Neural crest cell (in vitro differentiated cells): ENCODE data around the gene POU2AF2. TPM values are rescaled to one million over a fixed set of nuclear protein-coding genes. Genes with fewer than 3 reads are reported as not detected.
"Not testable (repeated sequence)": the region's sequence is repeated elsewhere in the genome, so short reads cannot be mapped to it uniquely, and the experiment has no call there.

Experiments used
- DNase-seq: peaks from one replicate; pipeline ENCODE4 v3.0.0; 2021; ENCODE audit warnings: low read depth, mixed read lengths, low spot score
- H3K27ac Mint-ChIP-seq: one replicate; pipeline ENCODE4 v1.8.0; 2021; ENCODE audit warnings: mild to moderate bottlenecking, mixed read lengths; ENCODE audit not compliant: unreplicated experiment
- H3K27me3 Mint-ChIP-seq: 2 replicates; pipeline ENCODE4 v1.8.0; 2021; ENCODE audit warnings: low read depth, mild to moderate bottlenecking, mixed read lengths
- H3K36me3 Mint-ChIP-seq: 2 replicates; pipeline ENCODE4 v1.8.0; 2021; ENCODE audit warnings: low read depth, mild to moderate bottlenecking, mixed read lengths
- H3K4me1 Mint-ChIP-seq: 2 replicates; pipeline ENCODE4 v1.8.0; 2021; ENCODE audit warnings: mixed read lengths
- H3K4me3 Mint-ChIP-seq: one replicate; pipeline ENCODE4 v1.8.0; 2021; ENCODE audit warnings: mild to moderate bottlenecking, mixed read lengths
- H3K9me3 Mint-ChIP-seq: 2 replicates; pipeline ENCODE4 v1.8.0; 2021; ENCODE audit warnings: mixed read lengths
- CTCF ChIP-seq: fragments of 200-600 bp; sonication (generic); conservative IDR thresholded peaks from 2 replicates; pipeline ENCODE4 v1.5.0; 2021; ENCODE audit warnings: antibody characterized with exemption, mild to moderate bottlenecking
- total RNA-seq: library from RNA; stranded (reverse); gene quantifications from 2 replicates; pipeline ENCODE4 v1.2.1, GENCODE V29; 2021

The POU2AF2 gene
- total RNA-seq, 1 donor from 2014 or later, result not detected

DNA sequence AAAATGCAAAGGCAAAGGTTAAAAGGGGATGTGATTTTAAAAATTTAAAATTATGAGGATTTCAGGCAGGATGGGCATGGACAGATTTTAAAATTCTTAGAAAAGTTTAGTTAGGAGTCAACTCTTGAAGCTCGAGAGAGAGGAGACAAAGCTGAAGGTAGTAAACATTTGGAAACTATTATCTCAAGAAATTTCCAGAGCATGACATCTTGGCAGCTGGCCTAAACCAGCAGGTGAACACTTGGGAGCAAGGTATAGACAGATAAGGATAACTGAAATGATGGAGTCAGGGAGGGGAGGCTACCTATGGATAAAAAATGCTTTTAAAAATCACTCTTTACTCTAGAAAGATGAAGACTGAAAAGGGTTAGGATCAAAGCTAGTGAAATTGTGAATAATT is 66.6 kb downstream of the POU2AF2 start:
- Mint-ChIP-seq H3K9me3 (peaks cover 10% of the 10 kb centered on the region), H3K36me3 (no peaks in the 10 kb centered on the region), H3K27me3 (peaks cover 27% of the 10 kb centered on the region), H3K4me1 (no peaks in the 10 kb centered on the region), H3K4me3 (no peak overlapping the region), H3K27ac (no peak overlapping the region)
- TF ChIP-seq CTCF, result no peak
- DNase-seq, result no peak

GRCh38 chr11:111319296-111319695 is 73.8 kb downstream of the POU2AF2 start:
- H3K36me3 Mint-ChIP-seq, result no peaks in the 10 kb centered on the region
- no peak overlapping the region for H3K27ac Mint-ChIP-seq
- TF ChIP-seq CTCF, result no peak

DNA sequence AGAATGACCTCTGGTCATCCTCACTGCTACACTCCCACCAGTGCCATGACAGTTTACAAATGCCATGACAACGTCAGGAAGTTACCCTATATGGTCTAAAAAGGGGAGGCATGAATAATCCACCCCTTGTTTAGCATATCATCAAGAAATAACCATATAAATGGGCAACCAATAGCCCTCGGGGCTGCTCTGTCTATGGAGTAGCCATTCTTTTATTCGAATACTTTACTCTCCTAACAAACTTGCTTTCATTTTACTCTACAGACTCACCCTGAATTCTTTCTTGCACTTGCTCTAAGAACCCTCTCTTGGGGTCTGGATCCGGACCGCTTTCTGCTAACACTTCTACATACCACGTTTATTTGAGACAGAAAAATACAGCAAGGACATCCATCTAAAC is 74.7 kb downstream of the POU2AF2 start:
- not testable (repeated sequence) for H3K4me1 Mint-ChIP-seq, H3K27ac Mint-ChIP-seq, H3K9me3 Mint-ChIP-seq, H3K36me3 Mint-ChIP-seq, H3K4me3 Mint-ChIP-seq, DNase-seq
- H3K27me3 Mint-ChIP-seq, result peaks cover 12% of the 10 kb centered on the region

More at GRCh38 chr11:111319296-111319695, 73.8 kb downstream of the POU2AF2 start:
- H3K9me3 Mint-ChIP-seq, result peaks cover 10% of the 10 kb centered on the region
- no peak overlapping the region for H3K4me3 Mint-ChIP-seq
- H3K4me1 Mint-ChIP-seq, result no peaks in the 10 kb centered on the region
- H3K27me3 Mint-ChIP-seq, result peaks cover 16% of the 10 kb centered on the region
- DNase-seq, result no peak

DNA sequence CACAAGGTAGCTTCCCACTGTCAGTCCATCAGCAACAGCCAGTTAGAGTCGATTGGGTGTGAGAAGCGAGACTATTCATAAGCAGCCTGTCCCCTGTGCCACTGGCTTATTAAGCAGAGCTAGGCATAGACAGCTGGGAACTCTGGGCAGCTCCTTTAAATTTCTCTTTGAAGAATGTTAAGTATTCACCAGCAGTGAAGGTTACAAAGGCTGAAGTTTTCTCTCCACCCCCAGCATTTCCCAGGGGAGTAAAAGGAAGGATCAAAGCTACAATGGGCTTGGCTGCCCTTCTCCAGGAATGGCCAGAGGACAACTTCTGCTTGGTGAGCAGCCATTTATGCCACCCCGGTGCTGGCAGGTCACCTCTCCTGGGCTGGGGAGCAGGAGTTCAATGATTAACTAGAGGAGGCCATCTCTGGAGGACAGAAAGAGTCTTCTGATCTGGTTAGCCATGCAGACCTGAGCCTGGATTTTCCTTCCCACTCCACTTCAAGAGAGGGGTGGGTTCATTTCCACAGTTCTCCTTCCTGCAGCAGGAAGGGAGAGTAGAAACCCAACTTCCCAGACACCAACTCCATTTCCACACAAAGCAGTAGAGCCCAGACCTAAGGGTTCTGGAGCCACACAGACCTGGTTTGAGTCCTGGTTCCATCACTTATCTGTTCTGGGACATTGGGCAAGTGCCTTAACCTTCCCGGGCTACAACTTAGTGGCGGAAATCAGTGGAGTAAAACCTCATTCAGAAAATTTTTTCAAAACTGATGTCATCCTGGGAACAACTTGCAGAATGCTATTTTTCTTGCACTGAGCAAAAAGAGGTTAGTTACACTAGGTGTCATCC is 75.4 kb downstream of the POU2AF2 start:
- TF ChIP-seq CTCF, result no peak
- H3K27me3 Mint-ChIP-seq, result peaks cover 4% of the 10 kb centered on the region
- peaks cover 8% of the 10 kb centered on the region for H3K9me3 Mint-ChIP-seq
- H3K27ac Mint-ChIP-seq, result no peak overlapping the region
- no peaks in the 10 kb centered on the region for H3K36me3 Mint-ChIP-seq
- H3K4me3 Mint-ChIP-seq, result no peak overlapping the region
- DNase-seq, result no peak
- no peaks in the 10 kb centered on the region for H3K4me1 Mint-ChIP-seq

DNA sequence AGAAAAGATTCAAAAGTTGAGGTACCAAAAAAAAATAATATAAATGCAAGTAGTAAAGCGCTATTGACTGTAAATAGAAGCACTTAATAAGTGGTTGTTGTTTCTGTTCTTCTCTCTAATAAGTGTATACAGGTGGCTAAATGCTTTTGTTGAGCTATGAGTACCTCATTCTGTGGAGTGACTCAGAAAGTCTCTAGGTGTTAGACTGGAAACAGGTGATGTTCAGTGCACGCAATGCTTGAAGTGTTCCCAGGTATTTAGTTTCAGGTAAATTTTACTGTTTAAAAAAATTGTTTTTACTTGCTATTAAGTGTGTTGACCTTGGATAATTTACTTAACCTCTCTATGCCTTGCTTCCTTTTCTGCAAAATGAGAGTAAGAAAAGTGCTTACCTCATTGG is 77.0 kb downstream of the POU2AF2 start:
- no peaks in the 10 kb centered on the region for H3K36me3 Mint-ChIP-seq

More for the DNA sequence above, 77.0 kb downstream of the POU2AF2 start:
- H3K27ac Mint-ChIP-seq, result no peak overlapping the region
- no peaks in the 10 kb centered on the region for H3K4me1 Mint-ChIP-seq
- H3K4me3 Mint-ChIP-seq, result no peak overlapping the region
- no peak for TF ChIP-seq CTCF
- no peaks in the 10 kb centered on the region for H3K9me3 Mint-ChIP-seq
- no peaks in the 10 kb centered on the region for H3K27me3 Mint-ChIP-seq
- no peak for DNase-seq
